Measurements from ENCODE around the gene ZMIZ1. TPM values are rescaled to one million over a fixed set of nuclear protein-coding genes. Genes with fewer than 3 reads are reported as not detected.

ZMIZ1 gene
- polyA plus RNA-seq, 2 of the 4 experiments (the other 2 are of a cell fraction): 8.1 to 30.3 TPM

DNA sequence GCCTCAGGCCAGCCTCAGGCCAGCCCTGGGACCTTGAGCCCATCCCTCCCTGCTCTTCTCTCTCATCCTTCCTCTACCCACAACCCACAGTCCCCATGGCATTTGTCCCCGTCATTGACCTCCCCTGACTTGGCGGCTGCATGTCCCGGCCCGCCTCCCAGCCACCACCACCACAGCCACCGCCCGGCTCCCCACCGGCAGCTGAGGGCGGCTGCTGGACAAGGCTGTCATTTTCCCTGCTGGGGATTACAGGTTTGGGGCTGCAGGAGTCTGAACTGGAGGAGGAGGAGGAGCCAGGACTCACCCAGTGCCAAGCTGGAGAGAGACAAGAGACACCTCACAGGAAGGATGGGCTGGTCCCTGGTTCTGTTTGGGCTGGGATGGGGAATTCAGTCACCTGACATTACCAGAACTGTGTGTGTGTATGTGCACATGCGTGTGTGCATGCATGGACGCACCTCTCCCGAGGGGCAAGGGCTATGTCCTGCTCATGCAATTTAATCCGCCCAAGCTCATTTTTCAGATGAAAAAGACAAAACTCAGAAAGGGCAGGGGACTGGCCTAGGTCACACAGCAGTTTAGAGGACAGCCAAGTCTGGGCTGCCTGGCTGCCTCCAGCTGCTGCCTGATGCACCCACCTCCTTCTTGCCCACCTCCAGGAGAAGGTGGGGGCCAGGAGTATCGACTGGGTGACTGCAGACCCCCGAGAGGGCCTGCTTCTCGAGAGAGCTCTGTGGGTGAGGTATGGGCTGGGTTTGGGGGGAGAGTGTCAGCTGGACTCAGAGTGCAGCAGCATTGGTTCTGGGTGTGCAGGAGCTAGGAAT, 113.1 kb downstream of the ZMIZ1 start:
- FAIRE-seq (no peak), ATAC-seq (no peak), DNase-seq (ENCODE audit: low read depth in 1 of 2, low spot score in 1 of 2) (no peak)
- POLR2A ChIA-PET: no interaction called here
- Histone ChIP-seq H3K9me3 (no peaks in the 10 kb centered on the region), H3K4me3 (no peak overlapping the region), H3K27ac (peak overlapping the region; percentile 81 to 90), H3K4me1 (peaks cover 100% of the 10 kb centered on the region), H3K4me2 (peak overlapping the region; percentile 72; the same call in 2 of the 3 replicates)
- CTCF ChIA-PET: interaction anchor here (0.8 to 14.2 kb wide), 7 partner anchors 10 to 39 kb away, joined by 3 to 199 read pairs (median 4); no protein-coding TSS in a partner anchor
- no peak for TF ChIP-seq ZNF302 (CRISPR knock-in tag; IDR thresholded peaks at IDR 0.05)
- TF ChIP-seq ESRRA (IDR thresholded peaks at IDR 0.05; ENCODE audit: borderline replicate concordance, low read length): no peak
- no peak for TF ChIP-seq MAZ (IDR thresholded peaks at IDR 0.05; ENCODE audit: borderline replicate concordance, low read depth, low read length)
- TF ChIP-seq, protein P1, sequence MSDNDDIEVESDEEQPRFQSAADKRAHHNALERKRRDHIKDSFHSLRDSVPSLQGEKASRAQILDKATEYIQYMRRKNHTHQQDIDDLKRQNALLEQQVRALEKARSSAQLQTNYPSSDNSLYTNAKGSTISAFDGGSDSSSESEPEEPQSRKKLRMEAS (IDR thresholded peaks at IDR 0.05): no peak
- TF ChIP-seq CEBPB (IDR thresholded peaks at IDR 0.05): no peak
- no peak for TF ChIP-seq HOXB5 (CRISPR knock-in tag; IDR thresholded peaks at IDR 0.05)
- no peak for TF ChIP-seq HOXA7 (CRISPR knock-in tag; IDR thresholded peaks at IDR 0.05)
- no peak for TF ChIP-seq RCOR1 (IDR thresholded peaks at IDR 0.05; ENCODE audit: low read depth, low read length)
- TF ChIP-seq, protein P2, sequence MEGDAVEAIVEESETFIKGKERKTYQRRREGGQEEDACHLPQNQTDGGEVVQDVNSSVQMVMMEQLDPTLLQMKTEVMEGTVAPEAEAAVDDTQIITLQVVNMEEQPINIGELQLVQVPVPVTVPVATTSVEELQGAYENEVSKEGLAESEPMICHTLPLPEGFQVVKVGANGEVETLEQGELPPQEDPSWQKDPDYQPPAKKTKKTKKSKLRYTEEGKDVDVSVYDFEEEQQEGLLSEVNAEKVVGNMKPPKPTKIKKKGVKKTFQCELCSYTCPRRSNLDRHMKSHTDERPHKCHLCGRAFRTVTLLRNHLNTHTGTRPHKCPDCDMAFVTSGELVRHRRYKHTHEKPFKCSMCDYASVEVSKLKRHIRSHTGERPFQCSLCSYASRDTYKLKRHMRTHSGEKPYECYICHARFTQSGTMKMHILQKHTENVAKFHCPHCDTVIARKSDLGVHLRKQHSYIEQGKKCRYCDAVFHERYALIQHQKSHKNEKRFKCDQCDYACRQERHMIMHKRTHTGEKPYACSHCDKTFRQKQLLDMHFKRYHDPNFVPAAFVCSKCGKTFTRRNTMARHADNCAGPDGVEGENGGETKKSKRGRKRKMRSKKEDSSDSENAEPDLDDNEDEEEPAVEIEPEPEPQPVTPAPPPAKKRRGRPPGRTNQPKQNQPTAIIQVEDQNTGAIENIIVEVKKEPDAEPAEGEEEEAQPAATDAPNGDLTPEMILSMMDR (IDR thresholded peaks at IDR 0.05): no peak
- TF ChIP-seq NPAS2 (CRISPR knock-in tag; IDR thresholded peaks at IDR 0.05; ENCODE audit: borderline replicate concordance): no peak
- TF ChIP-seq, protein P3, sequence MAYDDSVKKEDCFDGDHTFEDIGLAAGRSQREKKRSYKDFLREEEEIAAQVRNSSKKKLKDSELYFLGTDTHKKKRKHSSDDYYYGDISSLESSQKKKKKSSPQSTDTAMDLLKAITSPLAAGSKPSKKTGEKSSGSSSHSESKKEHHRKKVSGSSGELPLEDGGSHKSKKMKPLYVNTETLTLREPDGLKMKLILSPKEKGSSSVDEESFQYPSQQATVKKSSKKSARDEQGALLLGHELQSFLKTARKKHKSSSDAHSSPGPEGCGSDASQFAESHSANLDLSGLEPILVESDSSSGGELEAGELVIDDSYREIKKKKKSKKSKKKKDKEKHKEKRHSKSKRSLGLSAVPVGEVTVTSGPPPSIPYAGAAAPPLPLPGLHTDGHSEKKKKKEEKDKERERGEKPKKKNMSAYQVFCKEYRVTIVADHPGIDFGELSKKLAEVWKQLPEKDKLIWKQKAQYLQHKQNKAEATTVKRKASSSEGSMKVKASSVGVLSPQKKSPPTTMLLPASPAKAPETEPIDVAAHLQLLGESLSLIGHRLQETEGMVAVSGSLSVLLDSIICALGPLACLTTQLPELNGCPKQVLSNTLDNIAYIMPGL (CRISPR knock-in tag; IDR thresholded peaks at IDR 0.05; ENCODE audit: borderline replicate concordance): no peak
- TF ChIP-seq KDM5A (IDR thresholded peaks at IDR 0.05): no peak
- TF ChIP-seq PHF8 (IDR thresholded peaks at IDR 0.05; ENCODE audit: borderline replicate concordance, low read depth): no peak
- no peak for TF ChIP-seq ZSCAN20 (CRISPR knock-in tag; IDR thresholded peaks at IDR 0.05)
- no peak for TF ChIP-seq HDAC2 (IDR thresholded peaks at IDR 0.05)
- no peak for TF ChIP-seq MAFK (IDR thresholded peaks at IDR 0.05; ENCODE audit: partially characterized antibody)
- TF ChIP-seq, protein P4, sequence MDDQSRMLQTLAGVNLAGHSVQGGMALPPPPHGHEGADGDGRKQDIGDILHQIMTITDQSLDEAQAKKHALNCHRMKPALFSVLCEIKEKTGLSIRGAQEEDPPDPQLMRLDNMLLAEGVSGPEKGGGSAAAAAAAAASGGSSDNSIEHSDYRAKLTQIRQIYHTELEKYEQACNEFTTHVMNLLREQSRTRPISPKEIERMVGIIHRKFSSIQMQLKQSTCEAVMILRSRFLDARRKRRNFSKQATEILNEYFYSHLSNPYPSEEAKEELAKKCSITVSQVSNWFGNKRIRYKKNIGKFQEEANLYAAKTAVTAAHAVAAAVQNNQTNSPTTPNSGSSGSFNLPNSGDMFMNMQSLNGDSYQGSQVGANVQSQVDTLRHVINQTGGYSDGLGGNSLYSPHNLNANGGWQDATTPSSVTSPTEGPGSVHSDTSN (IDR thresholded peaks at IDR 0.05): no peak
- TF ChIP-seq CHD4 (IDR thresholded peaks at IDR 0.05; ENCODE audit: borderline replicate concordance): no peak
- 86% methylated on average over 10 of the region's 15 CpGs for WGBS (ENCODE audit: missing lambda C conversion rate)

DNA sequence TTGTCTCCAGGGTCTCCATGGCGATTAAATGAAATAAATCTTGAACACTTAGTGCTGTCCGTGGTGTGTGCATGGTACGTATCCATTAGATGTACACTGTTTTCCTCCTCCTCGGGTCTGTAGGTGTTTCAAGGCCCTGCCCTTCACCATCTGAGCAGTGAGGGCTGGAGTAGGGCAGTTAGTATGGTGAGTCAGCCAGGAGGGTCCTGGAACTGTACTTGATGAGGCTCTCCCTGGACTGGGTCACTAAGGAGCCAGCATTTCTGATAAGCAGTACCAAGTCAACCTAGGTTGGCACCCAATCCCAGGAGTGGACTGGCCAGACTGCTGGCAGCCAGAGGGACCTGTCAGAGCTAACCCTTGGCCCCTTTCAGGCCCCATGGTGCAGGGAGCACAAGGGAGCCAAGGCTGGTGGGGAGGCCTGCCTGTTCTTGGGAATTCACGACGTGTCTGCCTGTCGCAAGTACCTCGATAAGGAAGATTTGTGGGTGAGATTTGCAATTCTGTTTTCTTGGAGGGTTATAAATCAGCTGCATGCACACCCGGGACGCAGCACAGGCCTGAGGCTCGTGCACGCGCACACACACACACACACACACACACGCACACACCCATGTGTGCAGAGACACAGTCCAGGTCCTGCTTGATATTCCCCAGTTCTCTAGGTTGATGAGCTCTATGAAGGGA, 114.2 kb downstream of the ZMIZ1 start:
- WGBS (ENCODE audit: missing lambda C conversion rate): 74% methylated on average over 14 of the region's 14 CpGs
- ChIA-PET CTCF (interaction anchor here (0.6 to 14.2 kb wide), 7 partner anchors 9 to 1136 kb away, joined by 3 to 199 read pairs (median 3); no protein-coding TSS in a partner anchor), POLR2A (interaction anchor here (1.2 kb wide), 1 partner anchor 25 kb away, joined by 3 read pairs; no protein-coding TSS in a partner anchor)
- Histone ChIP-seq H3K9me3 (no peaks in the 10 kb centered on the region), H3K4me2 (peak overlapping the region; percentile 72; the same call in 2 of the 3 replicates), H3K4me3 (no peak overlapping the region), H3K4me1 (peaks cover 100% of the 10 kb centered on the region), H3K27ac (peak overlapping the region; percentile 81 to 90)
- DNase-seq (ENCODE audit: low read depth in 1 of 2, low spot score in 1 of 2) (no peak), ATAC-seq (peak in 1 of 2 experiments; percentile 22; a peak in 3 of 6 replicates), FAIRE-seq (no peak)
- TF ChIP-seq, protein P4 (IDR thresholded peaks at IDR 0.05): no peak
- no peak for TF ChIP-seq HOXA7 (CRISPR knock-in tag; IDR thresholded peaks at IDR 0.05)
- TF ChIP-seq KDM1A (IDR thresholded peaks at IDR 0.05; ENCODE audit: low read depth): no peak
